ENCODE results near the gene CEP131.

GRCh38 chr17:81191116-81191515 lies 31.6 kb downstream of the CEP131 start:
- no peak for TF ChIP-seq CTCF (IDR thresholded peaks at IDR 0.05; ENCODE audit: insufficient read depth, low read length)
- TF ChIP-seq POLR2AphosphoS5 (IDR thresholded peaks at IDR 0.05; ENCODE audit: low read depth), result no peak
- no peak for TF ChIP-seq SPI1 (IDR thresholded peaks at IDR 0.05; ENCODE audit: borderline replicate concordance, low read depth)

All from HL-60 (cell line).